Peyer's patch (tissue), 4 donors: ENCODE results near the gene SH3D21. TPM values are rescaled to one million over a fixed set of nuclear protein-coding genes. Genes with fewer than 3 reads are reported as not detected.

Experiments used
- DNase-seq, 3 donors: peaks; one replicate each; pipeline ENCODE4 v3.0.0-alpha.2; 2017 to 2019
- H3K27ac ChIP-seq, 4 donors: fragments of 200-600 bp; sonication (generic); one replicate each; pipeline ENCODE4 v1.5.1; 2016 to 2019
- H3K27me3 ChIP-seq, 2 donors: fragments of 200-600 bp; sonication (generic); one replicate each; pipeline ENCODE4 v1.5.1; 2019
- H3K36me3 ChIP-seq, 3 donors: fragments of 200-600 bp; sonication (generic); one replicate each; pipeline ENCODE4 v1.5.1; 2016 to 2019
- H3K4me1 ChIP-seq, 4 donors: fragments of 200-600 bp; sonication (generic); one replicate each; pipeline ENCODE4 v1.5.1; 2016 to 2019
- H3K4me3 ChIP-seq, 4 donors: fragments of 200-600 bp; sonication (generic); 1 replicate in 3 of 4; 2 replicates in 1 of 4; pipeline ENCODE4 v1.5.1; 2016 to 2019; ENCODE audit warnings: mild to moderate bottlenecking in 1 of 4
- H3K9me3 ChIP-seq, 4 donors: fragments of 200-600 bp; sonication (generic); one replicate each; pipeline ENCODE4 v1.5.1; 2016 to 2019; ENCODE audit warnings: mild to moderate bottlenecking in 1 of 4
- POLR2A ChIP-seq, 2 donors: fragments of 450-650 bp; IDR thresholded peaks; one replicate each; pipeline ENCODE4 v1.5.1; 2017; ENCODE audit warnings: antibody characterized with exemption in 2 of 2, mild to moderate bottlenecking in 2 of 2, moderate library complexity in 2 of 2
- total RNA-seq, 4 donors: library from RNA; depleted of rRNA; stranded (reverse); fragments of >200 nt; gene quantifications; one replicate each; pipeline ENCODE4 v1.1.0, GENCODE V29; 2016
- TF ChIP-seq, protein P1 (sequence below), 6 experiments: fragments of 450-650 bp in 4 of 6; fragments of 200-600 bp in 2 of 6; sonication (generic) in 1 of 6; IDR thresholded peaks; one replicate each; pipeline ENCODE4 v1.5.1; 2017 to 2019; ENCODE audit warnings: antibody characterized with exemption in 6 of 6, mild to moderate bottlenecking in 3 of 6, moderate library complexity in 1 of 6

The SH3D21 gene
- total RNA-seq, 4 donors from 2014 or later: 20.6 to 75.9 (median 24.8) TPM

GRCh38 chr1:36341626-36342320 lies 35.6 kb downstream of the SH3D21 start:
- Histone ChIP-seq H3K4me1 (peaks cover 0 to 4% (median 0%) of the 10 kb centered on the region in 4 donors), H3K9me3 (no peaks in the 10 kb centered on the region), H3K4me3 (no peak overlapping the region), H3K27ac (no peak overlapping the region), H3K27me3 (no peaks in the 10 kb centered on the region), H3K36me3 (peaks cover 0 to 59% (median 0%) of the 10 kb centered on the region in 3 donors)
- DNase-seq: no peak
- no peak for TF ChIP-seq POLR2A (IDR thresholded peaks at IDR 0.05)
- TF ChIP-seq, protein P1, sequence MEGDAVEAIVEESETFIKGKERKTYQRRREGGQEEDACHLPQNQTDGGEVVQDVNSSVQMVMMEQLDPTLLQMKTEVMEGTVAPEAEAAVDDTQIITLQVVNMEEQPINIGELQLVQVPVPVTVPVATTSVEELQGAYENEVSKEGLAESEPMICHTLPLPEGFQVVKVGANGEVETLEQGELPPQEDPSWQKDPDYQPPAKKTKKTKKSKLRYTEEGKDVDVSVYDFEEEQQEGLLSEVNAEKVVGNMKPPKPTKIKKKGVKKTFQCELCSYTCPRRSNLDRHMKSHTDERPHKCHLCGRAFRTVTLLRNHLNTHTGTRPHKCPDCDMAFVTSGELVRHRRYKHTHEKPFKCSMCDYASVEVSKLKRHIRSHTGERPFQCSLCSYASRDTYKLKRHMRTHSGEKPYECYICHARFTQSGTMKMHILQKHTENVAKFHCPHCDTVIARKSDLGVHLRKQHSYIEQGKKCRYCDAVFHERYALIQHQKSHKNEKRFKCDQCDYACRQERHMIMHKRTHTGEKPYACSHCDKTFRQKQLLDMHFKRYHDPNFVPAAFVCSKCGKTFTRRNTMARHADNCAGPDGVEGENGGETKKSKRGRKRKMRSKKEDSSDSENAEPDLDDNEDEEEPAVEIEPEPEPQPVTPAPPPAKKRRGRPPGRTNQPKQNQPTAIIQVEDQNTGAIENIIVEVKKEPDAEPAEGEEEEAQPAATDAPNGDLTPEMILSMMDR (IDR thresholded peaks at IDR 0.05): no peak

DNA sequence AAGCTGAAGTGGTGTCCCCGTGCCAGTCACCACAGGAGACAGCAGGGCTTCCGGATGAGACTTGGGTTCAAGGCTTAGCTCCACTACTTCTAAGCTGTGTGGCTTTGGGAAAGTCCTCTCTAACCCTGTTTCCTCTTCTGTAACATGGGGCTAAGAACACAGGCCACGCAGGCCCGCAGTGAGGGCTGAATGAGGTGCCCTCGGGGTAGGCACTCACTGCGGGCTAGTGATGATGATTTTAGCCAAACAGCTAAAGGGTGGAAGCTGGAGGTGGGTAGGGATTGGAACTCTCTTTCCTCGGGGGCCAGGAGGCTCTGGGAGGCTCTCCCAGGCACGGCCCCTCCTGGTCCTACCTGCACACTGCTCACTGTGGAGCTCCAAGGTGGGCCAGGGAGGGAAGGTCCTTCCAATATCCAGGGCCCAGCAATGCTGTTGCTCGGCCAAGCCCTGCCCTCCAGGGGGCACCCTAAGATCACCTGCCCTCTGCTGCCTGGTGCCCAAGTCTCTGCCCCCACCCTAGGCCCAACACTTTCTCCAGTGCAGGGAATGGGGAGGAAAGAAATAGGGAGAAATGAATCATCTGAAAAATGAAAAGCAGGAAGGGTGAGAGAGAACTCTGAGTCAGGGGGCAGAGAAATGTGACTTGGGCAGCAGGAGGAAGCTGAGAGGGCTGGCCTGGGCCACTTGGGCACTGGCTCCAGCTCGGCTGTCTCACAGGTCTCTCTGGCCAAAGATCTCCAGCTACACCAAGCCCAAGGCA lies 36.4 kb downstream of the SH3D21 start:
- no peaks in the 10 kb centered on the region for H3K9me3 ChIP-seq
- no peak overlapping the region for H3K4me3 ChIP-seq
- TF ChIP-seq, protein P1 (IDR thresholded peaks at IDR 0.05): peak; percentile 29 to 70 (median 63)
- TF ChIP-seq POLR2A (IDR thresholded peaks at IDR 0.05): no peak
- no peaks in the 10 kb centered on the region for H3K27me3 ChIP-seq
- no peak overlapping the region for H3K27ac ChIP-seq
- H3K36me3 ChIP-seq: peaks cover 0 to 67% (median 0%) of the 10 kb centered on the region in 3 donors
- H3K4me1 ChIP-seq: peaks cover 0 to 4% (median 0%) of the 10 kb centered on the region in 4 donors
- DNase-seq: peak in 2 of 3 donors; percentile 55 to 75

GRCh38 chr1:36343651-36344394 lies 37.7 kb downstream of the SH3D21 start:
- peaks cover 0 to 4% (median 0%) of the 10 kb centered on the region in 4 donors for H3K4me1 ChIP-seq
- DNase-seq: no peak
- TF ChIP-seq POLR2A (IDR thresholded peaks at IDR 0.05): no peak
- TF ChIP-seq, protein P1 (IDR thresholded peaks at IDR 0.05): no peak
- H3K4me3 ChIP-seq: no peak overlapping the region
- no peak overlapping the region for H3K27ac ChIP-seq
- H3K27me3 ChIP-seq: no peaks in the 10 kb centered on the region
- H3K9me3 ChIP-seq: no peaks in the 10 kb centered on the region
- peaks cover 0 to 79% (median 0%) of the 10 kb centered on the region in 3 donors for H3K36me3 ChIP-seq

DNA sequence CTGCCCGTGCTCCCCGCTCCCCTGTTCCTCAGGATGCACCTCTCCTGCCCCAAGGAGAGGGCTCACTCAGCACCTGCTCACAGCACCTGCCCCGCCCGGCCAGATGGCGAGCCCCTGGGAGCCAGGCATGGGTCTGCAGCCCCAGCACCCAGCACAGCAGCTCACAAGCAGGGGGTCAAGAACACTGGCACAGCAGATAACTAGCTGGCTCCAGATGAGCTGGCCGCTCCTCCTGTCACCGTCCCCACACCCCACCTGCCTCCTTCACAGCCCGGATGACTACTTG lies 38.2 kb downstream of the SH3D21 start:
- Histone ChIP-seq H3K36me3 (peaks cover 0 to 82% (median 0%) of the 10 kb centered on the region in 3 donors), H3K4me1 (peaks cover 0 to 4% (median 1%) of the 10 kb centered on the region in 4 donors), H3K27ac (no peak overlapping the region), H3K4me3 (no peak overlapping the region), H3K27me3 (no peaks in the 10 kb centered on the region), H3K9me3 (no peaks in the 10 kb centered on the region)
- DNase-seq: no peak
- TF ChIP-seq, protein P1 (IDR thresholded peaks at IDR 0.05): no peak
- TF ChIP-seq POLR2A (IDR thresholded peaks at IDR 0.05): no peak

DNA sequence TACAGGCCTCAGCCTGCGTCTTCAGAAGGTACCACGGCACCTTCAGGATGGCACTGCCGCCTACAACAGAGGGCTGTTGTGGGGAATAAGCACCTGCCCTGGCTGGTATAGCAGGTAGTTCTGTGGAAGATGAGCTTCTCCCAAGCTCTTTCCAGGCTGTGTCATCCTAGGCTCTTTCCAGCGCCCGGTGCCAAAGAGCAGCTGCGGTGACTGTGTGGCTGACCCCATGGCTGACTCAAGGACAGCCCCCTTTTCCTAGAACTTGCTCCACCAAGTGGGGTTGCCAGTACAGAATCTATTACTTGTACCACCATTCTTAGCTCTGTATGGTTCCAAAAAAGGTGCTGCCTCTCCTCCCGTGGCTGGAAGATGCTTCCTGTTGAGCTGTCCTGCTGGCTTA lies 39.2 kb downstream of the SH3D21 start:
- no peaks in the 10 kb centered on the region for H3K9me3 ChIP-seq
- TF ChIP-seq, protein P1 (IDR thresholded peaks at IDR 0.05): no peak
- no peak for TF ChIP-seq POLR2A (IDR thresholded peaks at IDR 0.05)
- DNase-seq: no peak
- no peak overlapping the region for H3K4me3 ChIP-seq
- peaks cover 0 to 82% (median 0%) of the 10 kb centered on the region in 3 donors for H3K36me3 ChIP-seq
- H3K27ac ChIP-seq: no peak overlapping the region
- peaks cover 0 to 4% (median 4%) of the 10 kb centered on the region in 4 donors for H3K4me1 ChIP-seq
- no peaks in the 10 kb centered on the region for H3K27me3 ChIP-seq
